GM23338 (cell line): ENCODE results near the gene TCEAL9.

Source experiments
- CREB1 ChIP-seq: fragments of 250-450 bp; sonication (Bioruptor Pico); IDR thresholded peaks from 2 replicates; pipeline ENCODE4 v1.5.0; 2020; ENCODE audit warnings: low read depth, mild to moderate bottlenecking, moderate library complexity
- EZH2 ChIP-seq: fragments of 200-600 bp; sonication (generic); IDR thresholded peaks from one replicate; pipeline ENCODE4 v1.8.0; 2017; ENCODE audit warnings: antibody characterized with exemption, mild to moderate bottlenecking, low read depth; ENCODE audit not compliant: unreplicated experiment
- EZH2phosphoT487 ChIP-seq: fragments of 200-600 bp; sonication (generic); IDR thresholded peaks from one replicate; pipeline ENCODE4 v1.8.1; 2018; ENCODE audit warnings: antibody characterized with exemption; ENCODE audit not compliant: unreplicated experiment
- JUNB ChIP-seq: IDR thresholded peaks from one replicate; pipeline ENCODE4 v1.6.1; 2016; ENCODE audit warnings: antibody characterized with exemption; ENCODE audit not compliant: unreplicated experiment
- NANOG ChIP-seq: IDR thresholded peaks from 2 replicates; pipeline ENCODE4 v1.6.1; 2016; ENCODE audit warnings: antibody characterized with exemption, borderline replicate concordance
- POLR2AphosphoS5 ChIP-seq: IDR thresholded peaks from 2 replicates; pipeline ENCODE4 v1.6.1; 2016; ENCODE audit warnings: antibody characterized with exemption, low read depth
- STAT1 ChIP-seq: IDR thresholded peaks from one replicate; pipeline ENCODE4 v1.6.1; 2016; ENCODE audit warnings: antibody characterized with exemption; ENCODE audit not compliant: unreplicated experiment
- ZNF331 ChIP-seq: fragments of 250-450 bp; sonication (Bioruptor Pico); IDR thresholded peaks from 2 replicates; pipeline ENCODE4 v1.5.0; 2020; ENCODE audit warnings: low read depth, mild to moderate bottlenecking, moderate library complexity
- TF ChIP-seq, protein P1 (sequence below), 2 experiments: fragments of 200-600 bp in 1 of 2; sonication (generic) in 1 of 2; conservative IDR thresholded peaks; 2 replicates each; pipeline versions ENCODE4 v1.5.1 to v1.6.1; 2016 to 2017; ENCODE audit warnings: antibody characterized with exemption in 2 of 2, low read depth in 2 of 2, mild to moderate bottlenecking in 2 of 2, moderate library complexity in 1 of 2
- TF ChIP-seq, protein P2 (sequence below): IDR thresholded peaks from one replicate; pipeline ENCODE4 v1.6.1; 2018; ENCODE audit warnings: antibody characterized with exemption; ENCODE audit not compliant: unreplicated experiment
- TF ChIP-seq, protein P3 (sequence below): IDR thresholded peaks from 2 replicates; pipeline ENCODE4 v1.6.1; 2016; ENCODE audit warnings: antibody characterized with exemption

DNA sequence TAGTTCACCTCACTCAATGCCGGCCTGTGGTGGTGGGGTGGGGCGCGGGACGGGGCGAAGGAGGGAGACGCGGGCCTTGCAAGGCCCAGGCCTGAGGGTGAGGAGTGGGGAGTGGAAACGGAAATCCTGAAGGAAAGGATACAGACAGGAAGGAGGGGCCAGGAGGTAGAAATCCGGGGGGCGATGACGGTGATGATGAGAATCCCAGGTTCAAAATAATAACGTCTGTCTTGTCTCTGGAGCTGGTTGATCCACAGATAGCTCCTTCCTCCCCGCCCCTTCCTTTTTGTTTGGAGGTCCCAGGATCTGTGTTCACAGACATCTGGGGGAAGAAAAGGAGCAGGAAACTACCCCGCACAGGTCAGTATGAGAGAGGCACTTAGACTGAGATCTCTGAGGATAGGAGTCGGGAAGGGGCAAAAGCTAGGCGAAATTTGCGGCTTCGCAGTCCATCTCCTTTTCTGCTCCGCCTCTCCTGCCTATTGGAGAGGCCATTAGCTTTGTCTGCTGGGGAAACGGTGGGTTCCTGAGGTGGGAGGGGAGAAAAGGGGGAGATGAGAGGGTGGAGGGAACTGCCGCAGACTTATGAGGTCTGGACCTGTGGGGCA, 25.5 kb upstream of the TCEAL9 start:
- TF ChIP-seq, protein P1, sequence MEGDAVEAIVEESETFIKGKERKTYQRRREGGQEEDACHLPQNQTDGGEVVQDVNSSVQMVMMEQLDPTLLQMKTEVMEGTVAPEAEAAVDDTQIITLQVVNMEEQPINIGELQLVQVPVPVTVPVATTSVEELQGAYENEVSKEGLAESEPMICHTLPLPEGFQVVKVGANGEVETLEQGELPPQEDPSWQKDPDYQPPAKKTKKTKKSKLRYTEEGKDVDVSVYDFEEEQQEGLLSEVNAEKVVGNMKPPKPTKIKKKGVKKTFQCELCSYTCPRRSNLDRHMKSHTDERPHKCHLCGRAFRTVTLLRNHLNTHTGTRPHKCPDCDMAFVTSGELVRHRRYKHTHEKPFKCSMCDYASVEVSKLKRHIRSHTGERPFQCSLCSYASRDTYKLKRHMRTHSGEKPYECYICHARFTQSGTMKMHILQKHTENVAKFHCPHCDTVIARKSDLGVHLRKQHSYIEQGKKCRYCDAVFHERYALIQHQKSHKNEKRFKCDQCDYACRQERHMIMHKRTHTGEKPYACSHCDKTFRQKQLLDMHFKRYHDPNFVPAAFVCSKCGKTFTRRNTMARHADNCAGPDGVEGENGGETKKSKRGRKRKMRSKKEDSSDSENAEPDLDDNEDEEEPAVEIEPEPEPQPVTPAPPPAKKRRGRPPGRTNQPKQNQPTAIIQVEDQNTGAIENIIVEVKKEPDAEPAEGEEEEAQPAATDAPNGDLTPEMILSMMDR (conservative IDR thresholded peaks at IDR 0.05; ENCODE audit: low read depth in 2 of 2) = no peak
- TF ChIP-seq POLR2AphosphoS5 = no peak
- TF ChIP-seq STAT1 = no peak
- no peak for TF ChIP-seq CREB1 (CRISPR knock-in tag)
- TF ChIP-seq EZH2phosphoT487 = no peak
- TF ChIP-seq, protein P2, sequence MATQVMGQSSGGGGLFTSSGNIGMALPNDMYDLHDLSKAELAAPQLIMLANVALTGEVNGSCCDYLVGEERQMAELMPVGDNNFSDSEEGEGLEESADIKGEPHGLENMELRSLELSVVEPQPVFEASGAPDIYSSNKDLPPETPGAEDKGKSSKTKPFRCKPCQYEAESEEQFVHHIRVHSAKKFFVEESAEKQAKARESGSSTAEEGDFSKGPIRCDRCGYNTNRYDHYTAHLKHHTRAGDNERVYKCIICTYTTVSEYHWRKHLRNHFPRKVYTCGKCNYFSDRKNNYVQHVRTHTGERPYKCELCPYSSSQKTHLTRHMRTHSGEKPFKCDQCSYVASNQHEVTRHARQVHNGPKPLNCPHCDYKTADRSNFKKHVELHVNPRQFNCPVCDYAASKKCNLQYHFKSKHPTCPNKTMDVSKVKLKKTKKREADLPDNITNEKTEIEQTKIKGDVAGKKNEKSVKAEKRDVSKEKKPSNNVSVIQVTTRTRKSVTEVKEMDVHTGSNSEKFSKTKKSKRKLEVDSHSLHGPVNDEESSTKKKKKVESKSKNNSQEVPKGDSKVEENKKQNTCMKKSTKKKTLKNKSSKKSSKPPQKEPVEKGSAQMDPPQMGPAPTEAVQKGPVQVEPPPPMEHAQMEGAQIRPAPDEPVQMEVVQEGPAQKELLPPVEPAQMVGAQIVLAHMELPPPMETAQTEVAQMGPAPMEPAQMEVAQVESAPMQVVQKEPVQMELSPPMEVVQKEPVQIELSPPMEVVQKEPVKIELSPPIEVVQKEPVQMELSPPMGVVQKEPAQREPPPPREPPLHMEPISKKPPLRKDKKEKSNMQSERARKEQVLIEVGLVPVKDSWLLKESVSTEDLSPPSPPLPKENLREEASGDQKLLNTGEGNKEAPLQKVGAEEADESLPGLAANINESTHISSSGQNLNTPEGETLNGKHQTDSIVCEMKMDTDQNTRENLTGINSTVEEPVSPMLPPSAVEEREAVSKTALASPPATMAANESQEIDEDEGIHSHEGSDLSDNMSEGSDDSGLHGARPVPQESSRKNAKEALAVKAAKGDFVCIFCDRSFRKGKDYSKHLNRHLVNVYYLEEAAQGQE = no peak
- TF ChIP-seq EZH2 = no peak
- TF ChIP-seq NANOG = no peak
- TF ChIP-seq, protein P3, sequence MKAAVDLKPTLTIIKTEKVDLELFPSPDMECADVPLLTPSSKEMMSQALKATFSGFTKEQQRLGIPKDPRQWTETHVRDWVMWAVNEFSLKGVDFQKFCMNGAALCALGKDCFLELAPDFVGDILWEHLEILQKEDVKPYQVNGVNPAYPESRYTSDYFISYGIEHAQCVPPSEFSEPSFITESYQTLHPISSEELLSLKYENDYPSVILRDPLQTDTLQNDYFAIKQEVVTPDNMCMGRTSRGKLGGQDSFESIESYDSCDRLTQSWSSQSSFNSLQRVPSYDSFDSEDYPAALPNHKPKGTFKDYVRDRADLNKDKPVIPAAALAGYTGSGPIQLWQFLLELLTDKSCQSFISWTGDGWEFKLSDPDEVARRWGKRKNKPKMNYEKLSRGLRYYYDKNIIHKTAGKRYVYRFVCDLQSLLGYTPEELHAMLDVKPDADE = no peak
- TF ChIP-seq ZNF331 (CRISPR knock-in tag) = no peak
- no peak for TF ChIP-seq JUNB
